Caco-2 (cell line): Measurements from ENCODE around the gene PML. TPM values are rescaled to one million over a fixed set of nuclear protein-coding genes. Genes with fewer than 3 reads are reported as not detected.
A peak's percentile ranks its signal among the peaks of the same experiment; 100 is the strongest.
"Not testable (repeated sequence)": the region's sequence is repeated elsewhere in the genome, so short reads cannot be mapped to it uniquely, and the experiment has no call there.

Source experiments
- BruUV-seq: library from RNA; stranded (reverse); fragments of 400-500 nt; replicated peaks from 2 replicates; lab custom pipeline; 2021; lab: Mats Ljungman, UMichigan
- CTCF ChIA-PET: fragments of 300-600 bp; sonication (Branson Sonifier 250); formaldehyde crosslinking; loops from one replicate; lab custom pipeline; 2022; ENCODE audit warnings: antibody characterized with exemption; lab: Charles Lee
- POLR2A ChIA-PET: fragments of 300-600 bp; sonication (Branson Sonifier 250); formaldehyde crosslinking; loops from one replicate; lab custom pipeline; 2022; ENCODE audit warnings: antibody characterized with exemption; lab: Charles Lee
- DNase-seq, 2 experiments: peaks; one replicate each; pipeline versions ENCODE4 v3.0.0 to v3.0.0-alpha.2; 2020 to 2022
- H3K27me3 ChIP-seq: replicated peaks from 2 replicates; pipeline ENCODE4 v1.6.0; 2011; ENCODE audit warnings: low read length; ENCODE audit not compliant: control insufficient read depth, insufficient read depth
- H3K36me3 ChIP-seq: 2 replicates; pipeline ENCODE4 v1.5.1; 2011; ENCODE audit warnings: low read length; ENCODE audit not compliant: control insufficient read depth, insufficient read depth
- H3K4me1 ChIP-seq: fragments of 250-450 bp; sonication (Bioruptor Pico); 2 replicates; pipeline ENCODE4 v1.5.1; 2020; ENCODE audit warnings: mild to moderate bottlenecking
- H3K4me3 ChIP-seq: 2 replicates; pipeline ENCODE4 v1.5.1; 2011; ENCODE audit warnings: low read depth, mild to moderate bottlenecking, control low read depth, low read length
- H3K9me3 ChIP-seq: fragments of 250-450 bp; sonication (Bioruptor Pico); 2 replicates; pipeline ENCODE4 v1.5.1; 2020; ENCODE audit warnings: mild to moderate bottlenecking, moderate library complexity
- H3K27ac Mint-ChIP-seq: one replicate; pipeline ENCODE4 v1.8.0; 2022; ENCODE audit warnings: mixed read lengths; ENCODE audit not compliant: unreplicated experiment
- H3K27me3 Mint-ChIP-seq: one replicate; pipeline ENCODE4 v1.8.0; 2022; ENCODE audit warnings: mixed read lengths; ENCODE audit not compliant: insufficient read depth, unreplicated experiment
- H3K36me3 Mint-ChIP-seq: one replicate; pipeline ENCODE4 v1.8.0; 2022; ENCODE audit warnings: mild to moderate bottlenecking, mixed read lengths; ENCODE audit not compliant: insufficient read depth, unreplicated experiment
- H3K4me1 Mint-ChIP-seq: one replicate; pipeline ENCODE4 v1.8.0; 2022; ENCODE audit warnings: low read depth, mixed read lengths; ENCODE audit not compliant: unreplicated experiment
- H3K4me3 Mint-ChIP-seq: one replicate; pipeline ENCODE4 v1.8.0; 2022; ENCODE audit warnings: mild to moderate bottlenecking, moderate library complexity, mixed read lengths; ENCODE audit not compliant: unreplicated experiment
- H3K9me3 Mint-ChIP-seq: one replicate; pipeline ENCODE4 v1.8.0; 2022; ENCODE audit warnings: mixed read lengths; ENCODE audit not compliant: unreplicated experiment
- CTCF ChIP-seq, 2 experiments: fragments of 200-600 bp in 1 of 2; IDR thresholded peaks; 1 replicate in 1 of 2; 2 replicates in 1 of 2; pipeline versions ENCODE4 v1.5.1 to v1.8.0; 2011 to 2022; ENCODE audit warnings: antibody characterized with exemption in 1 of 2, control low read depth in 1 of 2, inconsistent platforms in 1 of 2, low read depth in 1 of 2, low read length in 1 of 2, mild to moderate bottlenecking in 1 of 2, moderate library complexity in 1 of 2; ENCODE audit not compliant: insufficient read depth in 1 of 2, severe bottlenecking in 1 of 2, unreplicated experiment in 1 of 2
- intact Hi-C: fragments of 100-400 bp; cut with micrococcal nuclease; formaldehyde crosslinking; loops from one replicate; pipeline ENCODE4 v1.10.0; 2022; ENCODE audit not compliant: unreplicated experiment
- total RNA-seq: library from RNA; stranded (reverse); gene quantifications from 2 replicates; pipeline ENCODE4 v1.2.3, GENCODE V29; 2022

Gene PML
- total RNA-seq, 1 experiment from 2014 or later, result 18.7 TPM

- peaks cover 9% of the 10 kb centered on the region for H3K9me3 Mint-ChIP-seq
- ChIA-PET POLR2A (interaction anchor here (1.0 kb wide), 1 partner anchor 22 kb away, joined by 6 read pairs; the partner anchor contains the start of gene PML), CTCF (interaction anchor here (0.6 to 6.6 kb wide), 33 partner anchors 9 to 1089 kb away, joined by 3 to 194 read pairs (median 4); partner anchors contain the start of genes PML and STOML1)
- intact Hi-C loops, result loop anchor here (1.0 to 5.0 kb wide), 2 partner anchors 64 to 349 kb away; no protein-coding TSS in a partner anchor
- TF ChIP-seq CTCF (IDR thresholded peaks at IDR 0.05; ENCODE audit: insufficient read depth in 1 of 2, low read depth in 1 of 2, low read length in 1 of 2, severe bottlenecking in 1 of 2, unreplicated experiment in 1 of 2), result peak; percentile 60 to 89
- no peaks in the 10 kb centered on the region for H3K36me3 Mint-ChIP-seq
- peak overlapping the region; percentile 17 for H3K27ac Mint-ChIP-seq
- H3K4me1 Mint-ChIP-seq, result peaks cover 8% of the 10 kb centered on the region
- Histone ChIP-seq H3K4me1 (no peaks in the 10 kb centered on the region), H3K4me3 (no peak overlapping the region), H3K27me3 (no peaks in the 10 kb centered on the region), H3K9me3 (no peaks in the 10 kb centered on the region), H3K36me3 (no peaks in the 10 kb centered on the region)
- no TSS peak for BruUV-seq
- peak; percentile 82 to 87 for DNase-seq
- H3K4me3 Mint-ChIP-seq, result peak overlapping the region; percentile 54
- peaks cover 19% of the 10 kb centered on the region for H3K27me3 Mint-ChIP-seq
These were observed 21.4 kb upstream of the PML start for GRCh38 chr15:73972984-73973682.

- H3K27ac Mint-ChIP-seq, H3K36me3 Mint-ChIP-seq, BruUV-seq, H3K4me3 Mint-ChIP-seq, H3K4me3 ChIP-seq, DNase-seq, POLR2A ChIA-PET, H3K4me1 Mint-ChIP-seq, H3K27me3 ChIP-seq, H3K36me3 ChIP-seq, H3K9me3 ChIP-seq, H3K4me1 ChIP-seq, H3K9me3 Mint-ChIP-seq: not testable (repeated sequence)
- intact Hi-C loops, result loop anchor here (1.0 to 5.0 kb wide), 2 partner anchors 64 to 349 kb away; no protein-coding TSS in a partner anchor
- CTCF ChIA-PET, result interaction anchor here (0.9 to 6.6 kb wide), 7 partner anchors 8 to 349 kb away, joined by 3 to 194 read pairs (median 4); no protein-coding TSS in a partner anchor
- H3K27me3 Mint-ChIP-seq, result peaks cover 17% of the 10 kb centered on the region
These were observed 20.8 kb upstream of the PML start for GRCh38 chr15:73973683-73974200.

- CTCF ChIA-PET, result interaction anchor here (6.6 kb wide), 1 partner anchor 63 kb away, joined by 194 read pairs; no protein-coding TSS in a partner anchor
- H3K27ac Mint-ChIP-seq, H3K9me3 Mint-ChIP-seq, BruUV-seq, H3K4me1 ChIP-seq, H3K4me1 Mint-ChIP-seq, H3K4me3 ChIP-seq, POLR2A ChIA-PET, H3K27me3 ChIP-seq, DNase-seq, H3K36me3 Mint-ChIP-seq, intact Hi-C loops, H3K36me3 ChIP-seq, H3K9me3 ChIP-seq, H3K4me3 Mint-ChIP-seq: not testable (repeated sequence)
- peaks cover 19% of the 10 kb centered on the region for H3K27me3 Mint-ChIP-seq
These were observed 18.9 kb upstream of the PML start for GRCh38 chr15:73975440-73976125.
